SH-SY5Y (cell line): Measurements from ENCODE around the gene CPPED1.

Source experiments
- GATA2 ChIP-seq: IDR thresholded peaks from 2 replicates; pipeline ENCODE4 v1.6.1; 2011; ENCODE audit warnings: mild to moderate bottlenecking, low read depth, low read length
- GATA3 ChIP-seq: IDR thresholded peaks from 2 replicates; pipeline ENCODE4 v1.6.1; 2011; ENCODE audit warnings: low read depth, mild to moderate bottlenecking, low read length, moderate library complexity

Gene CPPED1

DNA sequence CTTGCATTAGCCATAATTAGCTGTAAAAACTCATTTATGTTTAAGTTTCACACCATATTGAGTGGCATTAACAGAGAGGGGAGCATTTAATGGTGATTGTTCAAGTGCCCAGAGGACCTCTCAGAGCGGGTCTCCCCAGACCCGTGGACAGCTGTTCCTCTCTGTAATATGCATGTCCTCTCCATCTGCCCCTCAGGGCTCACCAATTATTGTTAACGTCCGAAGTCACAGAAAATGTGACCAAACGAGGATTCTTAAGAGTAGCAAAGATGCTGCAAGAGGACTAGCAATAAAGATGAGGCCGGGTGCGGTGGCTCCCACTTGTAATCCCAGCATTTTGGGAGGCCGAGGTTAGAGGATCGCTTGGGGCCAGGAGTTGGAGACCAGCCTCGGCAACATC, 130.2 kb downstream of the CPPED1 start:
- TF ChIP-seq GATA2: no peak
- TF ChIP-seq GATA3: no peak

DNA sequence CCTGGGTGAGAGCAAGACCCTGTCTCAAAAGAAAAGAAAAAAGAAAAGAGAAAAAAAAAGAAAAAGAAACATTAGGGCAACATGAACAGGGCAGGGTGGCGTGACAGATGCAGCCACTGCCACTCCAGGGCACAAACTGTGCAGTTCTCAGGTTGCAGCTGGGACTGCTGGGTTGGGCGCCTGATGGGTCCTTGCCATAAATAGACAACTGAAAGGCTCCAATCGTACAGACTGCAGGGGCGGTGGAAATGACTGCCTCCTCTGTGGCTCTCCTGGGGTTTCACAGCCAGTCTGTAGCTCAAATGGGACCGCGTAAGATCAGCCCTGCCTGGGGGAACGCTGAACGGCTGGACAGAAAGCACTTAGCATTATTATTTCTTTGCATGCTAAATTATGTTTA, 130.7 kb downstream of the CPPED1 start:
- TF ChIP-seq GATA3 (no peak), GATA2 (no peak)

DNA sequence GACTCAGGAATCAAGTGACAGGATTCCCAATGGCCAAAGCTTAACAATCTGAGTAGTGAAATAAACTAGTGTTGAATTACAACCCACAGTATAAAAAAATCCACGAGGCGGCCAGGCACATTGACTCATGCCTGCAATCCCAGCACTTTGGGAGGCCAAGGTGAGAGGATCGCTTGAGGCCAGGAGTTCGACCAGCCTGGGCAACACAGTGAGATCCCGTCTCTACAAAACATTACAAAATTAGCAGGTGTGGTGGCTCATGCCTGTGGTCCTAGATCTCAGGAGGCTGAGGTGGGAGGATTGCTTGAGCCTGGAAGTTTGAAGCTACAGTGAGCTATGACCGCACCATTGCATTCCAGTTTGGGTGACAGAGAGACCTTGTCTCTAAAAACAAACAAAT, 133.8 kb downstream of the CPPED1 start:
- TF ChIP-seq GATA2 (no peak), GATA3 (no peak)

DNA sequence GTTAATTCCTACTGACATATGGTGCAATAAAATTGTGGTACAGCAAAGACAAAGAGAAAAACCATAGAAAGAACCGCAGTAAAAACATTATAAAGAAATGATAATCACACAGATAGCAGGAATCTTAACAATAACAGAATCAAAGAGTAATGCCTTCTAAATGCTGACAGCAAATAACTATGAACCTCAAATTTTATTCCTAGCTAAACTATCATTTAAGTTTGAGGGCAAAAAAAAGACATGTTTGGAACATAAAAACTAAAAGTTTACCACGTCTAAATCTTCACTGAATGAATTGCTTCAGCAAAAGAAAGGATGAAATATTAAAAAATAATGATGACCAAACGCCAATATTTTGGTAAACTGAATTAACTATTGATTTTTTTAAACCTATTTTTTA, 135.8 kb downstream of the CPPED1 start:
- TF ChIP-seq GATA2 (no peak), GATA3 (no peak)

DNA sequence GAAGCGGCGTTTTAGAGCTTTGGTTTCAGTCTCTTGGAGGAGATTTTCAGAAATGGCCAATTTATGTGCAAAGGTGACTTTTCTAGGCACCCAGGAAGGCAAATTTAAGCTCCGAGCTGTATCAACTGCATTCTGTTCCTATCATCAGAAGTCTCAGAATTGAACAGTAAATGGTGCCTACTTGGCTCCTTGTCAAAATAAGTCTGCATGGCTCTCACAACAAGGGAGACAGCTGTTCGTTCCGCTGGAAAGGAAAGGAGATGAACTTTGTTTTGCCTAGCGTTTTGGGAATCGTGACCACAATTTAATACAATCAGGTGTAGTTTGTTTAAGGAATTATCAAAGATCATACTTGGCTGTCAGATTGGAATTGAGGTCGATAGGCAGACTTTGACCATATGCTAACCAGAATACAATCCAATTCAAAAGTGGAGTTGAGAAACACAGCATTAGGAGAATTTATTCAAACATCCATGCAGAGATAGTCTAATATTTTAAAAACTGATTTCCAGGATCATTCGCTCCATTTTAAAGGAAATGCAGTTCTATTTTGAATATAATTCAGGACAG, 139.4 kb downstream of the CPPED1 start:
- TF ChIP-seq GATA2 (no peak), GATA3 (no peak)

DNA sequence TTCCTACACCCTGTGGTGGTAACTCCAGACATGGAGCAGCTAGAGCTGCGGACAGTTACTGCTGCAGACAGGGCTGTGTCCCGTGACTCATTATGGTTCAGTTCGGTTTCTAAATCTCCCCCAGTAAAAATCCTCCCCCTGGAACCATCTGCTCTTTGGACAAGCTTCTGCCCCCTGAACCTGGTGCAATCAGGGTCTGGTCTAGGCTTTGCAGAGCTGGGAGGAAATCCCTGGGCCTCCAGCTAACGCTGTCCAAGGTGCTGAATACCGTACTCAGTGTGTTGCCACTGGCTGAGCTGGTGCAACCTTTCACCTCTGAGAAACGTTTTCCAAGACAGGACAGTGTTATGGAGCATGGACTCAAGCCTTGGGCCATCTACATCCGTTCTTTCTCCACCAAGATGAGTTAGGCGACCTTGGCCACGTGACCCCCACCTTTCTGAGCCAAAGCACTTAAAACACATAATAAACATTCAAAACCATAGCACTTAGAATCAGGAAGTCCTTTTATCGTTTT, 142.0 kb downstream of the CPPED1 start:
- TF ChIP-seq GATA2 (no peak), GATA3 (no peak)

DNA sequence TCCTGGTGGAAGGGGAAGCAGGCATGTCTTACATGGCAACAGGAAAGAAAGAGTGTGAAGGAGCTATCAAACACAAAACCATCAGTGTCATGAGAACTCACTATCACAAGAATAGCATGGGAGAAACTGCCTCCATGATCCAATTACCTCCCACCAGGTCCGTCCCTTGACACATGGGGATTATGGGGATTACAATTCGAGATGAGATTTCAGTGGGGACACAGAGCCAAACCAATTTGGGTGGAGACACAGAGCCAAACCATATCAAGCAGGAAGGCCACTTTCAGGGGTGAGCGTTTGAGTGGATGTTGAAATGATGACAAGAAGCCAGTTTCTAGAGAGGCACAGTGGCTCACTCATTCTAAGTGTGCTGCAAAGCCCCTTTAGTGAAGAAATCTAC, 143.8 kb downstream of the CPPED1 start:
- no peak for TF ChIP-seq GATA2
- TF ChIP-seq GATA3: no peak

DNA sequence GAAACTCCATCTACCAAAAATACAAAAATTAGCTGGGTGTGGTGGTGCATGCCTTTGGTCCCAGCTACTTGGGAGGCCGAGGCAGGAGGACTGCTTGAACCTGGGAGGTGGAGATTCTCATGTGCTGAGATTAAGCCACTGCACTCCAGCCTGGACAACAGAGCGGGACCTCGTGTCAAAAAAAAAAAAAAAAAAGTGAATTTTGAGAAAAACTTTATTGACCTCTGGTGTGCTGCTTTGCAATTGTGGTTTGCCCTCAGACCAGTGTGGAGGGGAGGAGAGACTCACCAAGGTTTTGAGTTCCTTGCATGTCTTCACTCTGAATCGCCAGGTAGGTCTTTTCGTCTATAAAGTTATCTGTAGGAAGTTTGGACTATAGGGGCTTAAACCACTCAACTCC, 145.2 kb downstream of the CPPED1 start:
- no peak for TF ChIP-seq GATA2

DNA sequence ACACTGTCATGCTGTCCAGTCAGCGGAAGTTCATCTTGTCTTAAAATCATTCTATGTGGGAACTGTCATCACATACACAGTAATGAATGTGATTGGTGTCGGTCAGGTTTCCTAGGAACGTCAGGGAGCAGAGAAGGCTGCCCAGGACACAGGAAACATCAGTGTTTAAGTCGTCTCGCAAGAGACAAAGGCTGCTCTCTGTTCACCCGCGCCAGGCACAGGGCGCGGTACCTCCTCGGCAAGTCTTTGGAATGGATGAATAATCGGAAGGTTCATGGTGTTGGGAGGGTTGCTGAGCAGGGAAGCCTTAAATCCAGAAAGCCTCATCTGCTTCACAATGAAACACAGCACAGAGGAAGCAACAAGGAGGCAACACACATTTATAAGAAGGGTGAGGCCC, 148.2 kb downstream of the CPPED1 start:
- TF ChIP-seq GATA3 (no peak), GATA2 (no peak)

DNA sequence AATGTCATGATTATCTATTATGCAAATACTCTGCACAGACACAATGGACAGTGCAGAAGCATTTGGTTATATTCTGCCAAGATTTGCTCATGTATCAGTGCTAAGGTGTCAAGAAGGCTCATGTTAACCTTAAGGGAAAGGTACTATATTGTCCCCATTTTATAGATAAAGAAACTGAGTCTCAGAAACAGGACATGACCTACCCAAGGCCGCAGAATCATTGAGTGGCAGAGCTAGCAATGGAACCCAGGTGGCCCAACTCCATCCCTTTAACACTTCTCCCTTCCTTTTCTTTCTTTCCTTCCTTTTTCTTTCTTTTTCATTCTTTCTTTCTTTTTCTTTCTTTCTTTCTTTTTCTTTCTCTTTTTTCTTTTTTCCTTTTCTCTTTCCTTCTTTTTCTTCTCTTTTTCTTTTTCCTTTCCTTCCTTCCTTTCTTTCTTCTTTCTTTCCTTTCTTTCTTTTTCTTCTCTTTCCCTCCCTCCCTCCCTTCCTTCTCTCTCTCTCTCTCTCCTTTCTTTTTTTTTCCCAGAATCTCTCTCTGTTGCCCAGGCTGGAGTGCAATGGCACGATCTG, 149.8 kb downstream of the CPPED1 start:
- TF ChIP-seq GATA2: no peak
- TF ChIP-seq GATA3: no peak

DNA sequence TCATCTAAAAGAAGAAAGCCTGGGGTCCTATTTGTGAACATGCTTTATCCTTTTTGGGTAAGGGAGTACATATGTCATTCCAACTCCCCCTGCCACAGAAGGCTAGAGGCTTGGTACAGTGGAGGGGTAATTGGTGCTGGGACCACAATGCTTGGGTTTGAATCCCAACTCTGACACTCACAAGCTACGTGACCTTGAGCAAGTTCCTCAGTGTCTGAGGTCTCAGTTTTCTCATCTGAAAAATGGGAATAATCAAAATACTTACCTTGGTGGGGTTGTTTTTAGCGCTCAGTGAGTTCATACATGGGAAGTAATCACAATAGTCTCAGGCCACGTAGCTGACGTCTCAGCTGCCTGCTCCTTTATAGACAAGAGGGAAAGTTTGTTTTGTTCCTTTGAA, 150.8 kb downstream of the CPPED1 start:
- no peak for TF ChIP-seq GATA2
- no peak for TF ChIP-seq GATA3

DNA sequence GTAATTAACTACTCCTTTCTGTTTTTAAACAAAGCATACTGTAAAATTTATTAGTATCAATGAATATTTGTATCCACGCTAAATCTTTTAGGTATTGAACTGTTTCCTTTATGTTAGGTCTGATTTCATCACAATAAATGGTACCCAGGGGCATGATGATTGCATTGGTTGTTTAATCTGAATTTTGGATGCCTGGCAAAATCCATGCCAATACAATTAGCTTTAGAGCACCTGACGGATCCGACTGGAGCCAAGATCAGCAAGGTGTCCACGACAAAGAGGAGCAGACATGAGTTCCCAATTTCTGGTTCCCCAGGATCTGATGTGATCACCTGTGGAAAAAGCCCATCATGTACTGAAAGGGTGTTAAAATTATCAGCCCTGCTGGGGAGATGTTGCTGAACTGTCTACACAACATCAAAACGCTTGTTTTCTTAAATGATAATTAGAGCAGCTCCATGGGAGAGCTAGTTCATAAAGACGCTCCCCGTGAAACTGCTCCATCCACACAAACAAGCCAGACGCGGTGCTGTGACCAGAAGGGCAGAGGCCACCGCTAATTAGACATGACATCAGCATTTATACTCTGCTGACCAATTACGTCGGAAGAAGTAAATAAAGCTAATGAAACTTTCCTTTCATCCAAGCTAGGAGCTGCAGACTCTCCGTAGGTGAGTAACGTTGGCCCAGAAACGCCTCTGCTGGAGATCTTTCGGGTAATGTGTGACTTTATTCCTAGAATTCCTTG, 151.7 kb downstream of the CPPED1 start:
- no peak for TF ChIP-seq GATA3
- no peak for TF ChIP-seq GATA2

DNA sequence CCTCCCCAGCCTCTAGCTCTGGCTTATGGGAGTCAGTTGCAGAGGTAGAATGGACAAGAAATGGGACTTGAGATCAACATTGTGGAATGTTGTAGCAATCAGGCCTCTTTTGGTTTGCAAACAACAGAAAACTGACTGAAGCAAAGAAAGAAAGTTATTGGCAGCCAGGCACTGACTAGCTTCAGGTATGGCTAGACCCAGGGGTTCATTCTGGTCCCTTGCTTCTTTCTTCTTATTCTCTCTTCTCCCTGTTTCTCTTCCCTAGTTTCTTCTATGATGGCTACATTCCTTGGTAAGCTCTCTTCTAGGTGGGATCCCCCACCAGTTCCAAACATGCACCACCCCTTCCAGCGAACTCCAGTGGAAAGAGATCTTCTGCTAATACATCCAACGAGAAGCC, 154.3 kb downstream of the CPPED1 start:
- no peak for TF ChIP-seq GATA3
- TF ChIP-seq GATA2: no peak

DNA sequence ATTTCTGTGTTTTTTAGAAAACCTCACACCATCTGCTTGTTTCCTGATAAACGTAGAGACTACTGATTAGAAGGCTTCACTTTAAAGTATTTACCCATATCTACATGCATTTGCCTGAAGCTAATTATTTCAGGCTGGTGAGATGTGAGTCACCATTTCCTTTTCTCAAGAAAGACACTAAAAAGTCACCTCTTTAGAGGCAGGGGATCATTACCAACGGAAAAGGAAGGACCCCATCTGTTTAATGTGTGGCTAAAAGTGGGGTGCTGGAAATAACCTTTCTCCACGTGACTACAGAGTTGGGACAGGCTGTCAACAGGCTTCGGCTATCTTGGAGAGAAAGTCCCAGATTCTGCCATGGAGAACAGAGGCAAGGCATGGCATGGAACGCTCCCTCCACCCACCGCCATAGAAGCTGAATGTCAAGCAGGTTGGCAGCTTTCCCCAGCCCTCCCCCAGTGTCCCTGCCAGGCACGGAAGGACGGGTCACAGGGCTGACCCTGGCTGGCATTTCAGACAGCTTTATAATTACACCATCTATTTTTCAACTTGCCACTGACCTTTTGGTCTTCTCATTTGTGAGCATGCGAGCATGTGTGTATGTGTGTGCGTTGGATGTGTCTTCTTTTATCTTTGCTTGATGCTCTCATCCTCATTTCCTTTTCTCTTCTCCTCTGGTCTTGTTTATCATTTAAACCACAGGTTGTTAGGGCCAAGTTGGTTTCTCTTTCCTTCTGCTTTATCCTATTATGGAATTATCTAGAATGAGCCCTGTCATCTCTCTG, 157.0 kb downstream of the CPPED1 start:
- no peak for TF ChIP-seq GATA3
- no peak for TF ChIP-seq GATA2

DNA sequence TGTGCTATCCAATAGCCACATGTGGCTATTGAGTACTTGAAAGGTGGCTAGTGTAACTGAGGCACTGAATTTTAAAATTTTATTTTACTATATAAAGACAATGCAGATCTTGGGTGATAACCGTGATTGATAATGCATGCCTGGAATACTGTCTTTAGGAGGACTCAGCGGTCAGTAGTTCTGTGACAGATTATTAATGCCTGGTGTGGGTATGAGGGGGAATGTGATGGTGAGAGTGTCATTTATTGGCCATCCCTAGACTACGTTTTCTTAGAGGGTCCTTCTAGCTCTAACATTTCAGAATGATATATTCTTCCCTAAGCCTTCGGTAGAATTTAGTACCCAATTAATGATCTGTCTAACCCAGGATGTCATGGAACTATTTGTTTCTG, 157.6 kb downstream of the CPPED1 start:
- TF ChIP-seq GATA2: no peak
- no peak for TF ChIP-seq GATA3
